Liver (tissue), 9 donors: ENCODE data around the gene NRG2. TPM values are rescaled to one million over a fixed set of nuclear protein-coding genes. Genes with fewer than 3 reads are reported as not detected.

Experiments used
- DNase-seq: peaks from one replicate; pipeline ENCODE4 v3.0.0-alpha.2; 2017; ENCODE audit warnings: low spot score
- H3K27ac ChIP-seq, 2 donors: one replicate each; pipeline ENCODE4 v1.7.0; 2013; ENCODE audit warnings: inconsistent platforms in 2 of 2, low read length in 2 of 2, control low read depth in 1 of 2, low read depth in 1 of 2, mild to moderate bottlenecking in 1 of 2
- H3K27me3 ChIP-seq, 4 donors: one replicate each; pipeline versions ENCODE4 v1.6.1 to v1.7.0; 2013; ENCODE audit warnings: low read length in 3 of 4, inconsistent platforms in 1 of 4, mild to moderate bottlenecking in 1 of 4, moderate library complexity in 1 of 4; ENCODE audit not compliant: control insufficient read depth in 4 of 4, insufficient read depth in 4 of 4
- H3K36me3 ChIP-seq, 4 donors: one replicate each; pipeline versions ENCODE4 v1.6.1 to v1.7.0; 2013; ENCODE audit warnings: low read length in 3 of 4, mild to moderate bottlenecking in 3 of 4, low read depth in 1 of 4, moderate library complexity in 1 of 4; ENCODE audit not compliant: control insufficient read depth in 4 of 4, insufficient read depth in 3 of 4
- H3K4me1 ChIP-seq, 4 donors: one replicate each; pipeline versions ENCODE4 v1.6.1 to v1.7.0; 2013; ENCODE audit warnings: low read length in 3 of 4, mild to moderate bottlenecking in 3 of 4, moderate library complexity in 1 of 4; ENCODE audit not compliant: control insufficient read depth in 4 of 4, insufficient read depth in 4 of 4
- H3K4me3 ChIP-seq, 3 donors: one replicate each; pipeline versions ENCODE4 v1.6.1 to v1.7.0; 2013; ENCODE audit warnings: low read length in 3 of 3, control low read depth in 1 of 3, low read depth in 1 of 3, mild to moderate bottlenecking in 1 of 3
- H3K9ac ChIP-seq, 2 donors: one replicate each; pipeline ENCODE4 v1.7.0; 2013; ENCODE audit warnings: low read length in 2 of 2, mild to moderate bottlenecking in 2 of 2, moderate library complexity in 2 of 2, control low read depth in 1 of 2, low read depth in 1 of 2
- H3K9me3 ChIP-seq, 4 donors: one replicate each; pipeline versions ENCODE4 v1.6.1 to v1.7.0; 2013; ENCODE audit warnings: low read length in 3 of 4; ENCODE audit not compliant: control insufficient read depth in 4 of 4
- FOXA2 ChIP-seq: IDR thresholded peaks from 2 replicates; pipeline ENCODE4 v1.6.1; 2016; ENCODE audit warnings: antibody characterized with exemption
- GABPA ChIP-seq, 2 donors: IDR thresholded peaks in 1 of 2; conservative IDR thresholded peaks in 1 of 2; 2 replicates each; pipeline ENCODE4 v1.6.1; 2016; ENCODE audit warnings: antibody characterized with exemption in 2 of 2, mild to moderate bottlenecking in 1 of 2, moderate library complexity in 1 of 2
- HNF4A ChIP-seq, 2 donors: conservative IDR thresholded peaks; 2 replicates each; pipeline ENCODE4 v1.6.1; 2016; ENCODE audit warnings: antibody characterized with exemption in 2 of 2, mild to moderate bottlenecking in 2 of 2
- HNF4G ChIP-seq: IDR thresholded peaks from 2 replicates; pipeline ENCODE4 v1.6.1; 2016; ENCODE audit warnings: antibody characterized with exemption
- JUND ChIP-seq, 2 donors: IDR thresholded peaks; 2 replicates each; pipeline ENCODE4 v1.6.1; 2016; ENCODE audit warnings: antibody characterized with exemption in 2 of 2
- NR2F2 ChIP-seq: IDR thresholded peaks from 2 replicates; pipeline ENCODE4 v1.6.1; 2016; ENCODE audit warnings: antibody characterized with exemption
- RAD21 ChIP-seq, 2 donors: IDR thresholded peaks; 2 replicates each; pipeline ENCODE4 v1.6.1; 2016; ENCODE audit warnings: antibody characterized with exemption in 2 of 2, mild to moderate bottlenecking in 2 of 2
- RXRA ChIP-seq, 2 donors: IDR thresholded peaks; 2 replicates each; pipeline ENCODE4 v1.6.1; 2017 to 2018; ENCODE audit warnings: antibody characterized with exemption in 2 of 2, mild to moderate bottlenecking in 1 of 2
- TAF1 ChIP-seq: conservative IDR thresholded peaks from 2 replicates; pipeline ENCODE4 v1.6.1; 2016; ENCODE audit warnings: antibody characterized with exemption, mild to moderate bottlenecking
- YY1 ChIP-seq: IDR thresholded peaks from 2 replicates; pipeline ENCODE4 v1.6.1; 2016; ENCODE audit warnings: antibody characterized with exemption, mild to moderate bottlenecking
- WGBS: extraction: QIAGEN DNeasy Blood & Tissue Kit; methylation state at CpG from one replicate; pipeline ENCODE4 v1.1.7; 2013; 5-methylcytosine and 5-hydroxymethylcytosine counted together
- polyA plus RNA-seq, 2 donors: library from polyadenylated mRNA; stranded (reverse) in 1 of 2; unstranded in 1 of 2; fragments of 200-250 nt in 1 of 2; fragments of >200 nt in 1 of 2; fragmentation: Nextera tagmentation in 1 of 2; extraction: Ambion mirVana in 1 of 2; gene quantifications; one replicate each; pipeline versions ENCODE4 v1.2.1 to v1.2.3, GENCODE V29; 2013 to 2015
- total RNA-seq, 2 donors: library from RNA; depleted of rRNA; stranded (reverse); fragments of >200 nt; gene quantifications; one replicate each; pipeline ENCODE4 v1.2.3, GENCODE V29; 2014
- TF ChIP-seq, protein P1 (sequence below): fragments of 150-350 bp; IDR thresholded peaks from 2 replicates; pipeline ENCODE4 v1.5.1; 2017; ENCODE audit warnings: improper control_type of control experiment, low read depth, low read length; ENCODE audit not compliant: missing input control
- TF ChIP-seq, protein P2 (sequence below): IDR thresholded peaks from 2 replicates; pipeline ENCODE4 v1.6.1; 2016; ENCODE audit warnings: antibody characterized with exemption
- TF ChIP-seq, protein P3 (sequence below): IDR thresholded peaks from 2 replicates; pipeline ENCODE4 v1.6.1; 2016; ENCODE audit warnings: antibody characterized with exemption
- TF ChIP-seq, protein P4 (sequence below): IDR thresholded peaks from 2 replicates; pipeline ENCODE4 v1.6.1; 2016; ENCODE audit warnings: antibody characterized with exemption, mild to moderate bottlenecking
- donor health status: healthy.
- donor health status: healthy.
- donor health status: healthy.
- donor health status: healthy.
- donor health status: healthy.

NRG2 gene
- total and polyA plus RNA-seq, 4 donors = 0.07 to 0.08 TPM; not detected in 2

DNA sequence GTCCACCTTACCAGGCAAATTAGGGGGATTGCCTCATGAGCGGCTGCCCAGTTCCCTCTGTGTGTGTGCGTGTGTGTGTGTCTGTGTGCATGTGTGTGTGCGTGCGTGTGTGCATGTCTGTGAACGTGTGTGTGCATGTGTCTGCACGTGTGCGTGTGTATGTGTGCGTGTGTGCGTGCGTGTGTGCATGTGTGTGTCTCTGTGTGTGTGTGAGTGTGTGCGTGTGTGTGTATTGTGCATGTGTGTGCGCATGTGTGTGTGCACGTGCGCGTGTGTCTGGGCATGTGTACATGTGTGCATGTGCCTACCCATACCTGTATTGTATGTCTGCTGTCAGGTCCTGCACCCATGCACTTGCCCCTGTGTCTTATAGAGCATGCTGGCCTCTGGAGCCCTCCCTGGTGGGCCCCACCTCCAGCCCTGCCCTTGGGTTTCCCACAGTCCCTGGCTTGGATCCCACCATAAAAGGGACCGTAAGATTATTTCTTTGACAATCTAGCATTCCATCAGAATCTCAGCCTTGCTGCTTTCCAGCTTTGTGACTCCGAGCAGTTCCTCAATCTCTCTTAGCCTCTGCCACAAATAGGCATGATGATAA, 238.2 kb downstream of the NRG2 start:
- TF ChIP-seq GABPA (IDR thresholded peaks at IDR 0.05 in 1 of 2, conservative IDR thresholded peaks at IDR 0.05 in 1 of 2) = no peak
- TF ChIP-seq TAF1 = no peak
- no peak for TF ChIP-seq JUND (IDR thresholded peaks at IDR 0.05)
- TF ChIP-seq, protein P1, sequence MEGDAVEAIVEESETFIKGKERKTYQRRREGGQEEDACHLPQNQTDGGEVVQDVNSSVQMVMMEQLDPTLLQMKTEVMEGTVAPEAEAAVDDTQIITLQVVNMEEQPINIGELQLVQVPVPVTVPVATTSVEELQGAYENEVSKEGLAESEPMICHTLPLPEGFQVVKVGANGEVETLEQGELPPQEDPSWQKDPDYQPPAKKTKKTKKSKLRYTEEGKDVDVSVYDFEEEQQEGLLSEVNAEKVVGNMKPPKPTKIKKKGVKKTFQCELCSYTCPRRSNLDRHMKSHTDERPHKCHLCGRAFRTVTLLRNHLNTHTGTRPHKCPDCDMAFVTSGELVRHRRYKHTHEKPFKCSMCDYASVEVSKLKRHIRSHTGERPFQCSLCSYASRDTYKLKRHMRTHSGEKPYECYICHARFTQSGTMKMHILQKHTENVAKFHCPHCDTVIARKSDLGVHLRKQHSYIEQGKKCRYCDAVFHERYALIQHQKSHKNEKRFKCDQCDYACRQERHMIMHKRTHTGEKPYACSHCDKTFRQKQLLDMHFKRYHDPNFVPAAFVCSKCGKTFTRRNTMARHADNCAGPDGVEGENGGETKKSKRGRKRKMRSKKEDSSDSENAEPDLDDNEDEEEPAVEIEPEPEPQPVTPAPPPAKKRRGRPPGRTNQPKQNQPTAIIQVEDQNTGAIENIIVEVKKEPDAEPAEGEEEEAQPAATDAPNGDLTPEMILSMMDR = no peak
- TF ChIP-seq YY1 = no peak
- no peak for TF ChIP-seq HNF4G
- TF ChIP-seq NR2F2 = no peak
- TF ChIP-seq RXRA (IDR thresholded peaks at IDR 0.05) = no peak
- TF ChIP-seq, protein P2, sequence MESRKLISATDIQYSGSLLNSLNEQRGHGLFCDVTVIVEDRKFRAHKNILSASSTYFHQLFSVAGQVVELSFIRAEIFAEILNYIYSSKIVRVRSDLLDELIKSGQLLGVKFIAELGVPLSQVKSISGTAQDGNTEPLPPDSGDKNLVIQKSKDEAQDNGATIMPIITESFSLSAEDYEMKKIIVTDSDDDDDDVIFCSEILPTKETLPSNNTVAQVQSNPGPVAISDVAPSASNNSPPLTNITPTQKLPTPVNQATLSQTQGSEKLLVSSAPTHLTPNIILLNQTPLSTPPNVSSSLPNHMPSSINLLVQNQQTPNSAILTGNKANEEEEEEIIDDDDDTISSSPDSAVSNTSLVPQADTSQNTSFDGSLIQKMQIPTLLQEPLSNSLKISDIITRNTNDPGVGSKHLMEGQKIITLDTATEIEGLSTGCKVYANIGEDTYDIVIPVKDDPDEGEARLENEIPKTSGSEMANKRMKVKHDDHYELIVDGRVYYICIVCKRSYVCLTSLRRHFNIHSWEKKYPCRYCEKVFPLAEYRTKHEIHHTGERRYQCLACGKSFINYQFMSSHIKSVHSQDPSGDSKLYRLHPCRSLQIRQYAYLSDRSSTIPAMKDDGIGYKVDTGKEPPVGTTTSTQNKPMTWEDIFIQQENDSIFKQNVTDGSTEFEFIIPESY = no peak
- TF ChIP-seq HNF4A (conservative IDR thresholded peaks at IDR 0.05) = no peak
- no peak for TF ChIP-seq RAD21 (IDR thresholded peaks at IDR 0.05)
- Histone ChIP-seq H3K4me1 (no peaks in the 10 kb centered on the region), H3K27me3 (no peaks in the 10 kb centered on the region), H3K27ac (no peak overlapping the region), H3K9me3 (no peaks in the 10 kb centered on the region), H3K4me3 (no peak overlapping the region), H3K9ac (no peak overlapping the region), H3K36me3 (no peaks in the 10 kb centered on the region)
- WGBS = 94% methylated on average over 17 of the region's 17 CpGs
- no peak for DNase-seq

DNA sequence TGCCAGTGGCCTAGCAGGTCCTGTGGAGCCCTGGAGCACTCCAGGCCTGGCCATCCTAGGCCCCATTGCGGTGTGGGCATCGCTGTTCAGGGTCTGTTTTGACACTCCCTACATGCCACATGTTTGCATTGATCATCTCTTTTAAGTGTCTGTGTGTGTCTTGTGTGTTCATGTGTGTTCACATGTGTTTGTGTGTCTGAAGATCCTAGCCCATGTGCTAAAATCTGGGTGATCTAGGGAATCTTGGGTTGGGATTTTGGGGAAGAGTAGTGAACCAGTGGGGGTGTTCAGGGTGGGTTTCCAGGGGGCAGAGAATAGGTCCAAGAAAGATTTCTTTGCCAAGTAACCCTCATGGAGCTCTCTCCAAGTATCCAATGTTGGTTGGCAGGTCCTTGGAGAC, 239.1 kb downstream of the NRG2 start:
- no peak overlapping the region for H3K9ac ChIP-seq
- no peak overlapping the region for H3K27ac ChIP-seq
- H3K27me3 ChIP-seq = no peaks in the 10 kb centered on the region
- H3K4me3 ChIP-seq = no peak overlapping the region
- H3K36me3 ChIP-seq = no peaks in the 10 kb centered on the region
- 88% methylated on average over 2 of the region's 2 CpGs for WGBS
- TF ChIP-seq FOXA2 = no peak
- TF ChIP-seq YY1 = no peak
- TF ChIP-seq, protein P2 = no peak
- no peak for TF ChIP-seq HNF4G
- no peak for TF ChIP-seq RXRA (IDR thresholded peaks at IDR 0.05)
- TF ChIP-seq, protein P3, sequence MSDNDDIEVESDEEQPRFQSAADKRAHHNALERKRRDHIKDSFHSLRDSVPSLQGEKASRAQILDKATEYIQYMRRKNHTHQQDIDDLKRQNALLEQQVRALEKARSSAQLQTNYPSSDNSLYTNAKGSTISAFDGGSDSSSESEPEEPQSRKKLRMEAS = no peak
- no peak for TF ChIP-seq JUND (IDR thresholded peaks at IDR 0.05)
- TF ChIP-seq, protein P4, sequence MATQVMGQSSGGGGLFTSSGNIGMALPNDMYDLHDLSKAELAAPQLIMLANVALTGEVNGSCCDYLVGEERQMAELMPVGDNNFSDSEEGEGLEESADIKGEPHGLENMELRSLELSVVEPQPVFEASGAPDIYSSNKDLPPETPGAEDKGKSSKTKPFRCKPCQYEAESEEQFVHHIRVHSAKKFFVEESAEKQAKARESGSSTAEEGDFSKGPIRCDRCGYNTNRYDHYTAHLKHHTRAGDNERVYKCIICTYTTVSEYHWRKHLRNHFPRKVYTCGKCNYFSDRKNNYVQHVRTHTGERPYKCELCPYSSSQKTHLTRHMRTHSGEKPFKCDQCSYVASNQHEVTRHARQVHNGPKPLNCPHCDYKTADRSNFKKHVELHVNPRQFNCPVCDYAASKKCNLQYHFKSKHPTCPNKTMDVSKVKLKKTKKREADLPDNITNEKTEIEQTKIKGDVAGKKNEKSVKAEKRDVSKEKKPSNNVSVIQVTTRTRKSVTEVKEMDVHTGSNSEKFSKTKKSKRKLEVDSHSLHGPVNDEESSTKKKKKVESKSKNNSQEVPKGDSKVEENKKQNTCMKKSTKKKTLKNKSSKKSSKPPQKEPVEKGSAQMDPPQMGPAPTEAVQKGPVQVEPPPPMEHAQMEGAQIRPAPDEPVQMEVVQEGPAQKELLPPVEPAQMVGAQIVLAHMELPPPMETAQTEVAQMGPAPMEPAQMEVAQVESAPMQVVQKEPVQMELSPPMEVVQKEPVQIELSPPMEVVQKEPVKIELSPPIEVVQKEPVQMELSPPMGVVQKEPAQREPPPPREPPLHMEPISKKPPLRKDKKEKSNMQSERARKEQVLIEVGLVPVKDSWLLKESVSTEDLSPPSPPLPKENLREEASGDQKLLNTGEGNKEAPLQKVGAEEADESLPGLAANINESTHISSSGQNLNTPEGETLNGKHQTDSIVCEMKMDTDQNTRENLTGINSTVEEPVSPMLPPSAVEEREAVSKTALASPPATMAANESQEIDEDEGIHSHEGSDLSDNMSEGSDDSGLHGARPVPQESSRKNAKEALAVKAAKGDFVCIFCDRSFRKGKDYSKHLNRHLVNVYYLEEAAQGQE = no peak
- TF ChIP-seq HNF4A (conservative IDR thresholded peaks at IDR 0.05) = no peak
- no peaks in the 10 kb centered on the region for H3K9me3 ChIP-seq
- no peaks in the 10 kb centered on the region for H3K4me1 ChIP-seq
- no peak for DNase-seq
